ENCODE measurements around the gene MGMT. TPM values are rescaled to one million over a fixed set of nuclear protein-coding genes. Genes with fewer than 3 reads are reported as not detected.

The MGMT gene
- total and polyA plus RNA-seq, 2 donors (not counting 3 experiments of a cell fraction or from before 2014, with no cell fraction given): 15.0 to 15.2 TPM

- dilution Hi-C loops (cut with MboI; ENCODE audit: extremely low pct_ligation_motif_present, low sequenced_read_pairs) (no loop called here), intact Hi-C loops (cut with micrococcal nuclease) (no loop called here)
- H3K27ac ChIP-seq (ENCODE audit: insufficient read depth, low read depth, low read length): no peak overlapping the region
- H3K9me1 ChIP-seq (replicated peaks; ENCODE audit: control insufficient read depth, extremely low read depth, insufficient read depth, low read length): no peaks in the 10 kb centered on the region
- H3K27me3 ChIP-seq (ENCODE audit: control insufficient read depth in 2 of 2, insufficient read depth in 2 of 2, low read length in 2 of 2): no peaks in the 10 kb centered on the region
- ChIA-PET POLR2A (no interaction called here), CTCF (no interaction called here)
- H3K36me3 ChIP-seq (ENCODE audit: control insufficient read depth in 2 of 2, extremely low read depth in 1 of 2, insufficient read depth in 2 of 2, low read length in 2 of 2): no peaks in the 10 kb centered on the region
- no peak for TF ChIP-seq CTCF (IDR thresholded peaks at IDR 0.05; ENCODE audit: extremely low read depth in 1 of 2, insufficient read depth in 1 of 2, low read depth in 1 of 2, low read length in 2 of 2)
- no peak for TF ChIP-seq FOS (IDR thresholded peaks at IDR 0.05; ENCODE audit: borderline replicate concordance, insufficient read depth, low read length)
- TF ChIP-seq JUN (IDR thresholded peaks at IDR 0.05; ENCODE audit: borderline replicate concordance, insufficient read depth, insufficient read length, low read depth): no peak
- no peak for TF ChIP-seq EZH2 (IDR thresholded peaks at IDR 0.05; ENCODE audit: borderline replicate concordance, low read depth, low read length, severe bottlenecking)
- TF ChIP-seq MAX (IDR thresholded peaks at IDR 0.05; ENCODE audit: insufficient read depth, insufficient read length): no peak
- no peak for TF ChIP-seq POLR2A (IDR thresholded peaks at IDR 0.05; ENCODE audit: low read depth, low read length)
- no peak for TF ChIP-seq GATA2 (IDR thresholded peaks at IDR 0.05; ENCODE audit: insufficient read depth, insufficient read length, low read depth, low read length)
- no peak for TF ChIP-seq POLR2AphosphoS5 (IDR thresholded peaks at IDR 0.05; ENCODE audit: insufficient read depth, low read depth, low read length)
- TF ChIP-seq MYC (IDR thresholded peaks at IDR 0.05; ENCODE audit: low read depth, low read length): no peak
- no peaks in the 10 kb centered on the region for H3K9me3 ChIP-seq (replicated peaks; ENCODE audit: control insufficient read depth, insufficient read depth, low read length)
- no peak overlapping the region for H3K9ac ChIP-seq (replicated peaks; ENCODE audit: extremely low read depth, insufficient read depth, low read length)
- no peaks in the 10 kb centered on the region for H3K4me1 ChIP-seq (ENCODE audit: control insufficient read depth, extremely low read depth, insufficient read depth, low read length)
- H3K4me2 ChIP-seq (ENCODE audit: insufficient read depth, low read length): no peak overlapping the region
- no peaks in the 10 kb centered on the region for H4K20me1 ChIP-seq (replicated peaks; ENCODE audit: control insufficient read depth, extremely low read depth, insufficient read depth, low read length)
- no peak overlapping the region for H3K4me3 ChIP-seq (replicated peaks in 1 of 3; ENCODE audit: insufficient read depth in 1 of 3, low read depth in 1 of 3, low read length in 3 of 3)
- no peak for DNase-seq (ENCODE audit: low read depth, low spot score)
- no peaks in the 10 kb centered on the region for H3K79me2 ChIP-seq (ENCODE audit: control insufficient read depth, insufficient read depth, low read length)
- no peak for FAIRE-seq
- H2AFZ ChIP-seq (ENCODE audit: low read depth, low read length): no peak overlapping the region
- no TSS peak for BruUV-seq (replicated peaks)
Observed at GRCh38 chr10:129683920-129684319, 216.9 kb downstream of the MGMT start.
